ENCODE results near the gene GALNT18.

GALNT18 gene

DNA sequence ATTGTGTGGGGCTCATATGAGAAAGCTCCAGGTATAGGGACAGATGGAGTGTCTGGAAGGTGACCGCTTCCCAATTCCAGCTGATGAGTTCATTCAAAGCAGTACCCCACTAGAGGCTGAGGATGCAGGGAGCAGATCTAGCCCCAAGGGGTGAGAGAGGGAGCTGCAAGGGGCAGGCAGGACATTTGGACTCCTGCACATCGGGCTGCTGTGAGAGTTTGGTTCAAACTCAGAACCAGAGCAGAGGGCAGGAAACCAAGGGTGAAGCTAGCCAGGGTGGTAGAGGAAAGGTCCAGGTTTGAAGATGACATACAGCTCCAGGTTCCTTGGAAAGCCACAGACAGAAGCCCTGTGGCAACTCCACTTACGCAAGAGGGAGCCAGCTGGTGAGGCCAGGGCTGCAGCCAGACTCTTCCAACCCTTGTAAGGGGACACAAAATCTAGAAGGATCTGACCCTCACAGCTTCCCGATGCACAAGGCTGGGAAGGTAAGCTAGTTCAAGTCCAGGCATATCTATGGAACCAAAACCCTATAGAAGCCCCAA lies 270.7 kb downstream of the GALNT18 start:
- TF ChIP-seq, protein P1, sequence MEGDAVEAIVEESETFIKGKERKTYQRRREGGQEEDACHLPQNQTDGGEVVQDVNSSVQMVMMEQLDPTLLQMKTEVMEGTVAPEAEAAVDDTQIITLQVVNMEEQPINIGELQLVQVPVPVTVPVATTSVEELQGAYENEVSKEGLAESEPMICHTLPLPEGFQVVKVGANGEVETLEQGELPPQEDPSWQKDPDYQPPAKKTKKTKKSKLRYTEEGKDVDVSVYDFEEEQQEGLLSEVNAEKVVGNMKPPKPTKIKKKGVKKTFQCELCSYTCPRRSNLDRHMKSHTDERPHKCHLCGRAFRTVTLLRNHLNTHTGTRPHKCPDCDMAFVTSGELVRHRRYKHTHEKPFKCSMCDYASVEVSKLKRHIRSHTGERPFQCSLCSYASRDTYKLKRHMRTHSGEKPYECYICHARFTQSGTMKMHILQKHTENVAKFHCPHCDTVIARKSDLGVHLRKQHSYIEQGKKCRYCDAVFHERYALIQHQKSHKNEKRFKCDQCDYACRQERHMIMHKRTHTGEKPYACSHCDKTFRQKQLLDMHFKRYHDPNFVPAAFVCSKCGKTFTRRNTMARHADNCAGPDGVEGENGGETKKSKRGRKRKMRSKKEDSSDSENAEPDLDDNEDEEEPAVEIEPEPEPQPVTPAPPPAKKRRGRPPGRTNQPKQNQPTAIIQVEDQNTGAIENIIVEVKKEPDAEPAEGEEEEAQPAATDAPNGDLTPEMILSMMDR (IDR thresholded peaks at IDR 0.05; ENCODE audit: low read depth, low read length) = no peak
- DNase-seq (ENCODE audit: extremely low read depth, low read depth) = no peak

DNA sequence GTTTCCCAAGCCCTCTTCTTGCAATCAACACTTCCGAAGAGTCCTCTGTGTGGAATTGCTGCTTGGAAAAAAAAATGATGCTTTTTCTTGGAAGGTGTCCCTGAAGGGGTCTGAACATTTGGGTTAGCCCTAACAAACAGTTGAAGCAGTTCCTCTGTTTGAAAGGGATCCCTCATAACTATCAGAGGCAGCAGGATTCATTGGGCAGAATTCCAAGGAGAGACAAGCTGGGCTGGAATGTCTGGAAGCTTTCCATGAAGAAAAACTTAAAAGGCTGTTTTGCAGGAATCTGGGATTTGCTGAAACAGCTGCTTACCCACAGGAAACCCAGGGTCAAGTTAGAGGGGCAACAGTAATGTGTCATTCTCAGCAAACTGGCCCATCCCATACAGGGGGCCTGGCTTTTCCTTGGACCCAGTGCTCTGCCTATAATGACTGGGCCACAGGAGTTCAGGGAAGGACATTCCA lies 271.9 kb downstream of the GALNT18 start:
- DNase-seq (ENCODE audit: extremely low read depth, low read depth) = peak; percentile 16
- TF ChIP-seq, protein P1 (IDR thresholded peaks at IDR 0.05; ENCODE audit: low read depth, low read length) = no peak

DNA sequence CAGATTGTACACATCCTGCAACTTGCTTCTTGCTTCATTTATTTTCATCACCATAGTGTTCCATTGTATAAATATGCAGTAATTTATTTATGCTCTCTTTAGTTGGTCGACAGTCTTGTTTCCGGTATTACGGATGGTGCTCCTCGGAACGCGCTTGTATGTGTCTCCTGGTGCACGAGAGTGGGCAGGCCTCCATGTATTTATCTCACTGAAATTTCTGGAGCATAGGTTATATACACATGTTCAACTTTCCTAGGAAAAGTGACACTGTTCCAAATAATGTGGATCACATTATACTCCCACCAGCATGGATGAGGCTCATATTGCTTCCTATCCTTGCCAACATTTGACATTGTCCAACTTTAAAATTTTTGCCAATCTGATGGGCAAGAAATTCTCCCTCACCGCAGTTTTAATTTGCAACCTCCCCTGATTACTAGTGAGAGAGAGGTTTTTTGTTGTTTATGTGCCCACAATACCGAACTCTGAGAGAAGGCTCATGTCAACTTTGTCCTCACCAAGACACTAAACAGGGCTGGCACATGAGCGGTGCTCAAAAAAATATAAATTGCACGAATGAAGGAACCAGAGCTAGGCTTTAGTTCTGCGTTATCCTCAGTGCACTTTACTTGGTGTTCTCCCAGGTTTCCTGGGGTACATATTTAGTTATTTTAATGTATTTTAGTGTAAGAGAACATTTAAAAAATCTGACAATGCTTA lies 272.5 kb downstream of the GALNT18 start:
- no peak for DNase-seq (ENCODE audit: extremely low read depth, low read depth)
- TF ChIP-seq, protein P1 (IDR thresholded peaks at IDR 0.05; ENCODE audit: low read depth, low read length) = no peak

DNA sequence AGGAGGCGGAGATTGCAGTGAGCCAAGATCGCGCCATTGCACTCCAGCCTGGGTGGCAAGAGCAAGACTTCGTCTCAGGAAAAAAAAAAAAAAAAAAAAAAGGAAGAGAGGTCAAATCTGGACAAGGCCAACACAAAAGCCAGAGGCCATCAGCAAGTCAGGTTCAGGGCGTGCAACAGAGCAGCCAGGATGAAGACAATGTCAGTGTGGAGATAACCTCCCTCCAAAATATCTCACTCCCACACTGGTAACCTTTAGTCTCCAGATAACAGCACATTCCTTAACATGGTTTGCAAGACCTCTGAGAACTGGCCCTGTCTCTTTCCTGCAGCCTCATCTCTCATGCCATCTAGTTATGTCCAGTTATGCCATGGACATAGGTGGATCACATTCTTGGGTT lies 273.5 kb downstream of the GALNT18 start:
- TF ChIP-seq, protein P1 (IDR thresholded peaks at IDR 0.05; ENCODE audit: low read depth, low read length) = no peak
- no peak for DNase-seq (ENCODE audit: extremely low read depth, low read depth)

DNA sequence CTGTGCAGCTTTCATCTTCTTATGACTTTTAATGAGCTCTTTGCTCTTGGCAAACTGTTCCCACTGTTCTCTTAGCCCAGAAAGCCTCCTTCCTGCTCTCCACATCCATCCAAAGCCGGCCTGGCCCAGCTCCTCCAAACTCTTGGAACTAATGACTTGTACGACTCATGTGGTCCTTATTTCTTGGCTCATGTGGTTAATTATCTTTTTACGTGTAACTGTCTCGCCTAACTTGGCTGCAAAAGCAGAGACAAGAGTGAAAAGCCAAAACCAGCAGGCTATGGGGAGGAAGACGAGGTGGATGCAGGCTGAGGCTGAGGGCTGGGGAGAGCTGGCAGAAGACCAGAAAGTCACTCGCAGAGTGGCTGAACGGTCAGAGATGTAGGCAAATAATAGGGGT lies 274.2 kb downstream of the GALNT18 start:
- no peak for DNase-seq (ENCODE audit: extremely low read depth, low read depth)
- TF ChIP-seq, protein P1 (IDR thresholded peaks at IDR 0.05; ENCODE audit: low read depth, low read length) = no peak

DNA sequence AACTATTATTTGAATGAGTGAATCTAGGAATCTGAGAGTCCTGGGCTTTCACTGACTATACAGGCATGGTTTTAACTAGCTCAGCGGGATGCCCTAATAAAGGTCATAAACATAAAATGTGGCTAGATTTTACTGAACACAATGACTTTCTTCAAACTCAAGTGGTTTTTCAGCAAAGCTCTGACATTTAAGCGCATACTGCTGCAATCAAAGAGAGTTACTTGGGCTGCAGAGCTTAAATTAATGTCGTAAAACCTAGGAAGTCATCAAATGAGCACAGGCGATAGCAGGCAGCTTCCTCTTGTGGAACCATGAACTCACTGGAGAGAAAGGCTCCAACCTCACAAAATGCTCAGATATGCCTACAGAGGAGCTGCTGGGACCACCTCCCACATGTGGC lies 275.5 kb downstream of the GALNT18 start:
- TF ChIP-seq, protein P1 (IDR thresholded peaks at IDR 0.05; ENCODE audit: low read depth, low read length) = no peak
- no peak for DNase-seq (ENCODE audit: extremely low read depth, low read depth)

DNA sequence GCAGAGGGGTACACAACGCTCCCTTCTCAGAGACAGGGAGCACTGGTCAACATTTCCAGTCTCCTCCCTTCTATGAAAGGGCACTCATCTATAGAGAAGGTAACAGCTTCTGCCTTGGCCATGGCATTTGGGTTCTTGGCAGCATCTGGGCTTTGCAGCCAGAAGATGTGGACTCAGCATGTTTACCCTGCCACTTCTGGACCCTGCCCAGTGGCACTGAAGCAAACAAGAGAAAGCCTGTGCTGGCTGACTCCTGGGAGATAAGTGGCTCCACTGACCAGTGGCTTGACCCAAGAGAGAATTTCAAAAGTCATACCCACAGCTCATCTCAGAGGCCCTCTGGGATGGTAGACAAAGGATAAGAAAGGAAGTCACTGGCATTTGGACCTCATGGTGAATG lies 276.7 kb downstream of the GALNT18 start:
- no peak for DNase-seq (ENCODE audit: extremely low read depth, low read depth)

More for the DNA sequence above, 276.7 kb downstream of the GALNT18 start:
- TF ChIP-seq, protein P1 (IDR thresholded peaks at IDR 0.05; ENCODE audit: low read depth, low read length) = no peak

Measured in AG09319 (cell line).